Measurements from ENCODE around the gene GPC5. TPM values are rescaled to one million over a fixed set of nuclear protein-coding genes. Genes with fewer than 3 reads are reported as not detected.
"Not testable (repeated sequence)": the region's sequence is repeated elsewhere in the genome, so short reads cannot be mapped to it uniquely, and the experiment has no call there.

The GPC5 gene
- polyA plus RNA-seq, 6 donors from 2014 or later: 0.30 to 1.0 (median 0.40) TPM; not detected in 3

- Mint-ChIP-seq H3K27me3 (no peaks in the 10 kb centered on the region), H3K4me3 (no peak overlapping the region), H3K27ac (no peak overlapping the region), H3K36me3 (no peaks in the 10 kb centered on the region), H3K4me1 (no peaks in the 10 kb centered on the region), H3K9me3 (peaks cover 5 to 19% (median 10%) of the 10 kb centered on the region in 7 donors)
- DNase-seq (no peak), ATAC-seq (ENCODE audit: low read depth in 2 of 2) (no peak)
Observed at GRCh38 chr13:92671821-92672220, 1273.4 kb downstream of the GPC5 start.

GRCh38 chr13:92676246-92676645, 1277.8 kb downstream of the GPC5 start:
- ATAC-seq (ENCODE audit: low read depth in 2 of 2): no peak
- Mint-ChIP-seq H3K4me1 (no peaks in the 10 kb centered on the region), H3K27ac (no peak overlapping the region), H3K27me3 (no peaks in the 10 kb centered on the region), H3K9me3 (peaks cover 4 to 19% (median 12%) of the 10 kb centered on the region in 7 donors), H3K4me3 (no peak overlapping the region), H3K36me3 (no peaks in the 10 kb centered on the region)
- no peak for DNase-seq

GRCh38 chr13:92677571-92677970, 1279.2 kb downstream of the GPC5 start:
- Mint-ChIP-seq H3K27ac (no peak overlapping the region), H3K36me3 (no peaks in the 10 kb centered on the region), H3K27me3 (no peaks in the 10 kb centered on the region), H3K4me3 (no peak overlapping the region), H3K4me1 (no peaks in the 10 kb centered on the region), H3K9me3 (peaks cover 6 to 17% (median 12%) of the 10 kb centered on the region in 7 donors)
- DNase-seq: no peak
- no peak for ATAC-seq (ENCODE audit: low read depth in 2 of 2)

- H3K4me3 Mint-ChIP-seq: no peak overlapping the region
- DNase-seq (no peak), ATAC-seq (ENCODE audit: low read depth in 2 of 2) (no peak)
- H3K4me1 Mint-ChIP-seq: no peaks in the 10 kb centered on the region
- H3K27me3 Mint-ChIP-seq: no peaks in the 10 kb centered on the region
- no peak overlapping the region for H3K27ac Mint-ChIP-seq
- peaks cover 3 to 17% (median 12%) of the 10 kb centered on the region in 7 donors for H3K9me3 Mint-ChIP-seq
- H3K36me3 Mint-ChIP-seq: no peaks in the 10 kb centered on the region
Observed at GRCh38 chr13:92679602-92680001, 1281.2 kb downstream of the GPC5 start.

- no peak for ATAC-seq (ENCODE audit: low read depth in 2 of 2)
- Mint-ChIP-seq H3K4me3 (no peak overlapping the region), H3K4me1 (no peaks in the 10 kb centered on the region), H3K9me3 (peaks cover 6 to 17% (median 12%) of the 10 kb centered on the region in 7 donors), H3K27ac (no peak overlapping the region), H3K36me3 (no peaks in the 10 kb centered on the region), H3K27me3 (no peaks in the 10 kb centered on the region)
- no peak for DNase-seq
Observed at GRCh38 chr13:92681239-92681638, 1282.8 kb downstream of the GPC5 start.

- no peak for DNase-seq
- H3K4me3 Mint-ChIP-seq: no peak overlapping the region
- H3K27me3 Mint-ChIP-seq: no peaks in the 10 kb centered on the region
- no peaks in the 10 kb centered on the region for H3K4me1 Mint-ChIP-seq
- no peak for ATAC-seq (ENCODE audit: low read depth in 2 of 2)
- H3K36me3 Mint-ChIP-seq: no peaks in the 10 kb centered on the region
- H3K9me3 Mint-ChIP-seq: peaks cover 6 to 17% (median 10%) of the 10 kb centered on the region in 7 donors
- H3K27ac Mint-ChIP-seq: no peak overlapping the region
Observed at GRCh38 chr13:92682832-92683517, 1284.6 kb downstream of the GPC5 start.

- DNase-seq (no peak), ATAC-seq (ENCODE audit: low read depth in 2 of 2) (no peak)
- no peaks in the 10 kb centered on the region for H3K4me1 Mint-ChIP-seq
- H3K36me3 Mint-ChIP-seq: no peaks in the 10 kb centered on the region
- no peak overlapping the region for H3K4me3 Mint-ChIP-seq
- H3K27me3 Mint-ChIP-seq: no peaks in the 10 kb centered on the region
- peaks cover 15 to 33% (median 20%) of the 10 kb centered on the region in 7 donors for H3K9me3 Mint-ChIP-seq
- H3K27ac Mint-ChIP-seq: no peak overlapping the region
Observed at GRCh38 chr13:92694047-92694446, 1295.6 kb downstream of the GPC5 start.

- not testable (repeated sequence) for DNase-seq; H3K27ac Mint-ChIP-seq; H3K4me3 Mint-ChIP-seq; ATAC-seq (ENCODE audit: low read depth in 2 of 2); H3K4me1 Mint-ChIP-seq; H3K27me3 Mint-ChIP-seq; H3K36me3 Mint-ChIP-seq
- H3K9me3 Mint-ChIP-seq: peaks cover 17 to 39% (median 26%) of the 10 kb centered on the region in 7 donors
Observed at GRCh38 chr13:92695827-92696226, 1297.4 kb downstream of the GPC5 start.

GRCh38 chr13:92716749-92717148, 1318.3 kb downstream of the GPC5 start:
- no peaks in the 10 kb centered on the region for H3K27me3 Mint-ChIP-seq
- H3K4me3 Mint-ChIP-seq: no peak overlapping the region
- no peak for DNase-seq
- H3K27ac Mint-ChIP-seq: no peak overlapping the region
- no peaks in the 10 kb centered on the region for H3K4me1 Mint-ChIP-seq
- no peaks in the 10 kb centered on the region for H3K36me3 Mint-ChIP-seq
- ATAC-seq (ENCODE audit: low read depth in 2 of 2): no peak
- H3K9me3 Mint-ChIP-seq: peaks cover 2 to 14% (median 8%) of the 10 kb centered on the region in 7 donors

- ATAC-seq (ENCODE audit: low read depth in 2 of 2): no peak
- Mint-ChIP-seq H3K4me1 (no peaks in the 10 kb centered on the region), H3K9me3 (peaks cover 2 to 14% (median 8%) of the 10 kb centered on the region in 7 donors), H3K36me3 (no peaks in the 10 kb centered on the region), H3K27ac (no peak overlapping the region), H3K4me3 (no peak overlapping the region), H3K27me3 (no peaks in the 10 kb centered on the region)
- DNase-seq: no peak
Observed at GRCh38 chr13:92717857-92718256, 1319.4 kb downstream of the GPC5 start.

GRCh38 chr13:92719868-92720267, 1321.4 kb downstream of the GPC5 start:
- Mint-ChIP-seq H3K36me3 (no peaks in the 10 kb centered on the region), H3K27me3 (no peaks in the 10 kb centered on the region), H3K4me3 (no peak overlapping the region), H3K27ac (no peak overlapping the region), H3K9me3 (peaks cover 0 to 13% (median 4%) of the 10 kb centered on the region in 7 donors), H3K4me1 (no peaks in the 10 kb centered on the region)
- DNase-seq: no peak
- ATAC-seq (ENCODE audit: low read depth in 2 of 2): no peak

- DNase-seq (no peak), ATAC-seq (ENCODE audit: low read depth in 2 of 2) (no peak)
- no peaks in the 10 kb centered on the region for H3K27me3 Mint-ChIP-seq
- no peak overlapping the region for H3K27ac Mint-ChIP-seq
- no peaks in the 10 kb centered on the region for H3K4me1 Mint-ChIP-seq
- H3K9me3 Mint-ChIP-seq: peaks cover 0 to 18% (median 6%) of the 10 kb centered on the region in 7 donors
- H3K36me3 Mint-ChIP-seq: no peaks in the 10 kb centered on the region
- H3K4me3 Mint-ChIP-seq: no peak overlapping the region
Observed at GRCh38 chr13:92721620-92722019, 1323.2 kb downstream of the GPC5 start.

- Mint-ChIP-seq H3K36me3 (no peaks in the 10 kb centered on the region), H3K27ac (no peak overlapping the region), H3K27me3 (no peaks in the 10 kb centered on the region), H3K9me3 (peaks cover 0 to 13% (median 5%) of the 10 kb centered on the region in 7 donors), H3K4me1 (no peaks in the 10 kb centered on the region), H3K4me3 (no peak overlapping the region)
- DNase-seq: no peak
- ATAC-seq (ENCODE audit: low read depth in 2 of 2): no peak
Observed at GRCh38 chr13:92727118-92727517, 1328.7 kb downstream of the GPC5 start.

GRCh38 chr13:92734068-92734467, 1335.6 kb downstream of the GPC5 start:
- Mint-ChIP-seq H3K27me3 (no peaks in the 10 kb centered on the region), H3K4me1 (no peaks in the 10 kb centered on the region), H3K36me3 (no peaks in the 10 kb centered on the region), H3K27ac (no peak overlapping the region), H3K4me3 (no peak overlapping the region), H3K9me3 (peaks cover 2 to 17% (median 5%) of the 10 kb centered on the region in 7 donors)
- ATAC-seq (ENCODE audit: low read depth in 2 of 2) (no peak), DNase-seq (no peak)
